GM23338 (cell line): ENCODE data around the gene ANKRD63.

Experiments used
- CREB1 ChIP-seq: fragments of 250-450 bp; sonication (Bioruptor Pico); IDR thresholded peaks from 2 replicates; pipeline ENCODE4 v1.5.0; 2020; ENCODE audit warnings: low read depth, mild to moderate bottlenecking, moderate library complexity
- CTCF ChIP-seq, 2 experiments: fragments of 200-600 bp in 1 of 2; sonication (generic) in 1 of 2; conservative IDR thresholded peaks; 2 replicates each; pipeline versions ENCODE4 v1.5.1 to v1.6.1; 2016 to 2017; ENCODE audit warnings: antibody characterized with exemption in 2 of 2, low read depth in 2 of 2, mild to moderate bottlenecking in 2 of 2, moderate library complexity in 1 of 2
- EZH2 ChIP-seq: fragments of 200-600 bp; sonication (generic); IDR thresholded peaks from one replicate; pipeline ENCODE4 v1.8.0; 2017; ENCODE audit warnings: antibody characterized with exemption, mild to moderate bottlenecking, low read depth; ENCODE audit not compliant: unreplicated experiment
- EZH2phosphoT487 ChIP-seq: fragments of 200-600 bp; sonication (generic); IDR thresholded peaks from one replicate; pipeline ENCODE4 v1.8.1; 2018; ENCODE audit warnings: antibody characterized with exemption; ENCODE audit not compliant: unreplicated experiment
- POLR2AphosphoS5 ChIP-seq: IDR thresholded peaks from 2 replicates; pipeline ENCODE4 v1.6.1; 2016; ENCODE audit warnings: antibody characterized with exemption, low read depth
- STAT1 ChIP-seq: IDR thresholded peaks from one replicate; pipeline ENCODE4 v1.6.1; 2016; ENCODE audit warnings: antibody characterized with exemption; ENCODE audit not compliant: unreplicated experiment

- TF ChIP-seq CTCF (conservative IDR thresholded peaks at IDR 0.05; ENCODE audit: low read depth in 2 of 2) (no peak), STAT1 (no peak), EZH2 (no peak), EZH2phosphoT487 (no peak), POLR2AphosphoS5 (no peak), CREB1 (CRISPR knock-in tag) (no peak)
Observed at GRCh38 chr15:40244961-40245523, 37.8 kb downstream of the ANKRD63 start.
